ENCODE data around the gene ZNF593. TPM values are rescaled to one million over a fixed set of nuclear protein-coding genes. Genes with fewer than 3 reads are reported as not detected.

ZNF593 gene
- polyA plus RNA-seq, 3 donors: 12.4 to 15.4 (median 13.1) TPM

DNA sequence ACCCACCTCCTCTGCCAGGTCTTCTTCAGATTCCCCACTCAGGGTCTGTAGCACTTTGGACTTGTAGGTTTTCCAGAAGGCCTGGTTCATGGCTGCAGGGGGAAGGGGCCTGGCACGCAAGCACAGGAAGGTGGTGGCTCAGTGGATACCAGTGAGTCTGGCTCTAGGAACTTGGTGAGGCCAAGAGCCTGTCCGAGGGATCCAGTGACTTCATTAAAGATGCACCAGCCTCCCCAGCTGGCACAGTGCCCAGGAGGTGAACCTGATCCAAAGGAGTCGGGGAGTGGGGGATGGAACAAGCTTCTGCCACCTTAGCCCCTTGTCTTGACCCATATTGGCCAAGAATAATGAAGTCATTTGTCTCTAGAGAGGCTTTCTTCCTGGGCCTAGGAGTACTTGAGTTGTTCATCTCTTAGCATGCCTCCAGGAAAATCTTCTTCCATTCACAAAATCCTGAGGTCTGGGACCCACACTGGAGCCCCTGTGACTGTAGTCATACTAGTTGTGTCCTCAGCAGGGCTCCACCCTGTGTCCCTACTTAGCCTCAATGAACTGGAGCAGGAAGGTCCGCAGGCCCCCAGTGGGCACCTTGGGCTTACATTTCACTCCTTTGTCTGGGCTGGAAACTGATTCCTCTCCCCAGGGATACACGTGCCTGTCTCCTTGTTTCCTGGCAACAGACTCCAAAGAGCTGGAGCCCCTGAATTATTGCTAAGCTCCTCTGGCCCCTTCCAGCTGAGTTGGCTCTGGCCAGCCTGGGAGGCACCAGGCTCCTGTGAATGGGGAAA lies 1.1 kb upstream of the ZNF593 start, which contains the start of gene C1orf232:
Gene C1orf232, minus strand, starts transcription at position 554 of the 788 bp plus-strand sequence. Its CDS starts 464 bp downstream, at position 90.
- no peak for DNase-seq (ENCODE audit: low read depth in 3 of 3, low spot score in 2 of 3)

DNA sequence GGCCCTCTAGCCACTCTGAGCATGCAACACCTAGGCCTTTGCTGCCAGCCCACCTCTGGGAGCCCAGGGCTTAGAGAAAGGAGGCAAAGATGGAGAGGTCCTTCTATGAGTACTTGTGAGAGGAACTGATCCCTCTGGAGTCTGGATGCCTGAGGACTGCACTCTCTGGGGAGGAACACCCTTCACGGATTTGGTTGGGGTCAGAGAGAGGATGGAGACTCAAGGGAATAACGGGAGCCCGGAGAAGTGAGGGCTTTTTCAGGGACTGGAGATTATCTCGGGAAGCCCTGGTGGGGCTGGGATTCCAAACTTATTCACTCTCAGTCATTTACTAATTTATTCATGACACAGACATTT lies 532 bp upstream of the ZNF593 start:
- no peak for DNase-seq (ENCODE audit: low read depth in 3 of 3, low spot score in 2 of 3)

DNA sequence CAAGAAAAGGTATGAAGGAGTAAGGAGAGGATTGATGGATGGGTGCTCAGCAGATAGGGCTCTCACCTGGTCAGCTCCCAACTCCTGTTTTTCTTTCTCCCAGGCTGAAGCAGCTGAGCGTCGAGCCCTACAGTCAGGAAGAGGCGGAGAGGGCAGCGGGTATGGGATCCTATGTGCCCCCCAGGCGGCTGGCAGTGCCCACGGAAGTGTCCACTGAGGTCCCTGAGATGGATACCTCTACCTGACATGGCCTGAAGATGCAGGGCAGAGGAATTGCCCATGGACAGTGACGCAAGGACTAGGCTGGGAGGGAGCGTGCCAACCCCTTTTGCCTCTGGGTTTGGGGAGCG lies 739 bp downstream of the ZNF593 start:
- DNase-seq (ENCODE audit: low read depth in 3 of 3, low spot score in 2 of 3): no peak

DNA sequence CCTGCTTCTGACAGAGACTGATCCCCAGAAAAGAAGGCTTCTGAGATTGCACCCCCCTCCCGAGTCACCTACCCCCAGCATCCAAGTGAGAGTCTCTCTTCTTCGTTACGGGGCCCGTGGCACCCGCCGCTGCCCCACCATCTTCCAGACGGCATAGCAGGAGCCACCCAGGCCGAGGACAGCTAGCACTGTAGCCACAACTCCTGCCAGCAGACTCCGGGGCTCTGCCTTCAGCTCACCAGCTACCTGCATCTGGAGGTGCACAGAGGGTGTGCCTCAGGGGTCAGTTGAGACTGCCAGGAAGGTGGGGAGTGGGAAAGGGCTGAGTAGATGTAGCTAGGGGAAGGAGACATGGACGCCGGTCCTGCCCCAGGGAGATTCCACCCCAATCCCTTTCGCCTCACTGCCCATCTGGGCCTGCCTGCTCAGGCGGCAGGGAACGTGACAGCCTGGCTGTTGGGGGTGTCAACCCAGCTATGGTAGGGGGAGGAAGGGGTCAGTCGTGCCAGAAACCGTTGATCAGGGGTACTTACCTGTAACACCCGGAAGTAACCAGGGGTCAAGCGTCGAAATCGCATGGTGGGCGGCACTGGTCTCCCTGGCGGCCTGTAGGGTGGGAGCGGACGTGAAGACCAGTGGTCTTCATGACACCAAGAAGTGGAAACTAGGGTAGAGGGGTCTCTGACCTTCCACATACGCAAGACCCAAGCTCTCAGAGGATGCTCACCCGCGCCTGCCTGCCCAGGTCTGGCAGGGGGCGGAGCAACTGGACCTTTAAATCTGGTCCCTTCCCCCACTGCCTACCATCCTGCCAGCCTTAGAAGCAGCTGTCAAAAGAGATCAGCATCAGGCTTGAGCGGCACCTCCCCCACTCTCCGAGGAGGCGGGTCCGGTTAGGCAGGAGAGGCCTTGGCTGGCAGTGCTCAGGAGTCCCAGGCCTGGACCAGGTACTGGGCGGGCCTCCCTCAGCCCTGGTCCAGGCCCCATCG lies 1.7 kb downstream of the ZNF593 start, which contains the start of gene ZNF593OS:
Gene ZNF593OS, minus strand, starts transcription at position 749 of the 989 bp plus-strand sequence. Its CDS starts 171 bp downstream, at position 578.
- no peak for DNase-seq (ENCODE audit: low read depth in 3 of 3, low spot score in 2 of 3)

DNA sequence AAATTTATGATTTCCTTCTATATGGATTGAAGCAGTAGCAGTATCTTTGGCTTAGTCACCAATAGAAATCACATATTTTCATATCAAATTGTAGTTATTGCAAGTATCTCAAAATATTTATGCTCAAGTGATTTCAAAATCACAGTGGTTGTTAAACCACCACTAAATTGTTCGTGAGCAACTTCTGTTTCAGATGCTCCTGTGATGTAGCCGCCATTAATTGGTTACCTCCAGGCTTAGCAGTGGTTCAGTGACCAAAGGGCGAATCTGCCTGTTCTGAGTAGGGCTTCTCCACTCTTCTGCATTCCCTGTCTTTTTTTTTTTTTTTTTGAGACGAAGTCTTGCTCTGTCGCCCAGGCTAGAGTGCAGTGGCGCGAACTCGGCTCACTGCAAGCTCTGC lies 5.6 kb downstream of the ZNF593 start:
- DNase-seq (ENCODE audit: low read depth in 3 of 3, low spot score in 2 of 3): no peak

GRCh38 chr1:26177182-26177684 lies 7.5 kb downstream of the ZNF593 start, which contains the start of gene CNKSR1:
CNKSR1 (plus strand) TSS chr1:26177491; CDS start chr1:26177548, 57 bp downstream.
- no peak for DNase-seq (ENCODE audit: low read depth in 3 of 3, low spot score in 2 of 3)

GRCh38 chr1:26180010-26180506 lies 10.3 kb downstream of the ZNF593 start:
- DNase-seq (ENCODE audit: low read depth in 3 of 3, low spot score in 2 of 3): no peak

DNA sequence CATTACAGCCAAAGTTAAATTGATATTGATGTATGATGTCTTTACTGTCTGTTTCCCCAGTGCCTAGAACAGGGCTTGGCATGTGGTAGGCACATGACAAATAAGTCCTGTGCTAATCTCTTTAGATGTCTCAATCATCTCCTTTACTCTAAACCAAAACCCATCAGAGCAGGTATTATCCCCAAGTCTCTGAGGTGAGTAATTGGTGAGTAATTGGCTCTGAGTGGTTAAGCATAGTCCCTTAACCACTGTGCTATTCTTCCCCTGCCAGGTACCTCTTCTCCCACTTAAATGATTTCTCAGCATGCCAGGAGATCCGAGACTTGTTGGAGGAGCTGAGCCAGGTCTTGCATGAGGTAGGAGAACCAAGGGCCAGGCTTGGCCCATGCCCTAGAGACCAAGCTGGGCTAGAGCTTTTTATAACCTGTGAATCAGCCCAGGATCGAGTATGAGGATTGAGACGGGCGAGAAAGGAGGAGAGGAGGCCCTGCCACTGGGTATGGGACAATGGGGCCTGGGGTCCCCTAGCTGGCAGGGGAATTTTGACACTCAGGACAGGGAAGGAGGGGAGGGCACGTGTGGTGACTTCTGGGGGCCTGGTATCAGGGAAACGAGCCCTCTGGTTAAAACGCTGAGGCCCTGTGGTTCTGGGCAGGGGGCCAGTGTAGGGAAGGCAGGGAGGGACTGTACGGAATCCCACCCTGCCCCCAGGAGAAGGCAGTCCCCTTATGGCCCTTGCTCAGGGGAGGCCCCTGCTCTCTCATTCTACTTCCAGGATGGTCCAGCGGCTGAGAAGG lies 12.1 kb downstream of the ZNF593 start:
- DNase-seq (ENCODE audit: low read depth in 3 of 3, low spot score in 2 of 3): no peak

- DNase-seq (ENCODE audit: low read depth in 3 of 3, low spot score in 2 of 3): no peak
Observed at GRCh38 chr1:26182383-26182696, 12.6 kb downstream of the ZNF593 start.

GRCh38 chr1:26184086-26184485 lies 14.4 kb downstream of the ZNF593 start:
- DNase-seq (ENCODE audit: low read depth in 3 of 3, low spot score in 2 of 3): no peak

- DNase-seq (ENCODE audit: low read depth in 3 of 3, low spot score in 2 of 3): no peak
Observed at GRCh38 chr1:26184883-26185282, 15.2 kb downstream of the ZNF593 start.

DNA sequence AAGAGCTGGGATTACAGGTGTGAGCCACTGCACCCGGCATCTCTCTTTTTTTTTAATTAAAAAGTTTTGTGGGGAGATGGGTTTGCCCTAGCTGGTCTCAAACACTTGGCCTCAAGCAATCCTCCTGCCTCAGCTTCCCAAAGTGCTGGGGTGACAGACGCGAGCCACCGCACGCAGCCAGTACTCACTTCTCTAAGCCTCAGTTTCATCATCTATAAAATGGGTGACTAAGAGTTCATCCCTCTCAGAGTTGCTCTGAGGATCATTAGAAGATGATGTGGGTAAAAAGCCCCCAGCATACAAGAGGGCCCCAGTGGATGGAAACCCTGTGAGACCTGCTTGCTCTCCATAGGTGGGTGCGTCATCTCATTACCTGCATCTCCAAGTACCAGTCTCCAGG lies 18.2 kb downstream of the ZNF593 start:
- no peak for DNase-seq (ENCODE audit: low read depth in 3 of 3, low spot score in 2 of 3)

- DNase-seq (ENCODE audit: low read depth in 3 of 3, low spot score in 2 of 3): no peak
Observed at GRCh38 chr1:26188477-26188876, 18.8 kb downstream of the ZNF593 start.

GRCh38 chr1:26189331-26189730 lies 19.6 kb downstream of the ZNF593 start:
- DNase-seq (ENCODE audit: low read depth in 3 of 3, low spot score in 2 of 3): no peak

GRCh38 chr1:26189751-26190275 lies 20.1 kb downstream of the ZNF593 start:
- DNase-seq (ENCODE audit: low read depth in 3 of 3, low spot score in 2 of 3): no peak

GRCh38 chr1:26190373-26190987 lies 20.8 kb downstream of the ZNF593 start, which contains the start of gene CATSPER4:
CATSPER4 (plus strand) TSS chr1:26190602; CDS start chr1:26190628, 26 bp downstream.
- peak in 1 of 3 donors; percentile 41 for DNase-seq (ENCODE audit: low read depth in 3 of 3, low spot score in 2 of 3)

DNA sequence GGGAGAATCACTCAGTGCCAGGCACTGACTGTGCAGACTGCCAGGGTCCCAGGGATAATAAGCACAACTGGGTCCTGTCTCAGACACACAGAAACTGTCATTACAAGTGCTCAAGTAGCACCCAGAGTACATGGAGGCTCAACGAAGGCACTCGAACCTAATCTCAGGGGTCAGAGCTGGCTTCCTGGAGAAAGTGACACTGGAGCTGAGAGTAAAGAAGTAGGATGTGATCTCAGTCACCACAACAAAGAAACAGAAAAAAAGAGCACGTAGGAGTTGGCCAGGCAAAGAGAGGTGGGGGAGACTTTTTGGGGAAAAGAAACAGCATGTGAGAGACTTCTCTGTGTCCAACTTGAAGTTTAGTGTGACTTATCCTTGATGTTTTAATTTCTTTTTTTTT lies 22.0 kb downstream of the ZNF593 start:
- DNase-seq (ENCODE audit: low read depth in 3 of 3, low spot score in 2 of 3): no peak

- DNase-seq (ENCODE audit: low read depth in 3 of 3, low spot score in 2 of 3): no peak
Observed at GRCh38 chr1:26195805-26196204, 26.1 kb downstream of the ZNF593 start.

DNA sequence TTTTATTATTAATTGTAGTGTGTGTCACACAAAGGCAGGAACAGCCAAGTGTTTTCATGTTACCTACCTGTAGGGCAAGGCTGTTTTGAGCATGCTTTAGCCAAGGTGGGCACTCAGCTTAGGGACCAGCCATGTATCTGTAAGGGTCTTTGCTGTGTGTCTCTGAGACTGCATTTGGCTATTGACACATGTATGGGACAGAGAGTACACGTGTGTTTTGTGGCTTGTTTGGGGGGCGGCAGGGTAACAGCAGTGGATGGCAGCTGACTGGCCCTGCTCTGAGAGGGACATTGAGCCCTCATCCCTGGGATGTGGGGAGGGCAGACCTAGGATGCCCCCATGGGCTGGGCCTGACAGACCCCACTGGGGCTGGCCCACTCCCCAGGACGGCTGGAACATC lies 27.6 kb downstream of the ZNF593 start:
- DNase-seq (ENCODE audit: low read depth in 3 of 3, low spot score in 2 of 3): no peak

GRCh38 chr1:26197813-26198212 lies 28.1 kb downstream of the ZNF593 start:
- DNase-seq (ENCODE audit: low read depth in 3 of 3, low spot score in 2 of 3): no peak
